NCI-H510A (cell line): ENCODE measurements around the gene GRK4.
"Not testable (repeated sequence)": the region's sequence is repeated elsewhere in the genome, so short reads cannot be mapped to it uniquely, and the experiment has no call there.

Experiments
- DNase-seq: peaks from one replicate; lab custom pipeline; 2025; lab: John Stamatoyannopoulos, UW

Gene GRK4

GRCh38 chr4:2930758-2931511 lies 32.4 kb upstream of the GRK4 start:
- peak; percentile 74 for DNase-seq

GRCh38 chr4:2931512-2932301 lies 31.7 kb upstream of the GRK4 start:
- no peak for DNase-seq

GRCh38 chr4:2932321-2932950 lies 30.9 kb upstream of the GRK4 start:
- no peak for DNase-seq

GRCh38 chr4:2932951-2933565 lies 30.3 kb upstream of the GRK4 start:
- no peak for DNase-seq

- DNase-seq = no peak
Measured at GRCh38 chr4:2933566-2934076, 29.8 kb upstream of the GRK4 start.

- no peak for DNase-seq
Measured at GRCh38 chr4:2934077-2934812, 29.1 kb upstream of the GRK4 start.

GRCh38 chr4:2934813-2935761 lies 28.3 kb upstream of the GRK4 start:
- peak; percentile 42 for DNase-seq

GRCh38 chr4:2935762-2936743 lies 27.3 kb upstream of the GRK4 start:
- DNase-seq = no peak

GRCh38 chr4:2936773-2937145 lies 26.6 kb upstream of the GRK4 start:
- DNase-seq = no peak

GRCh38 chr4:2937146-2937857 lies 26.1 kb upstream of the GRK4 start:
- peak; percentile 42 for DNase-seq

- DNase-seq = no peak
Measured at GRCh38 chr4:2937986-2938385, 25.4 kb upstream of the GRK4 start.

- not testable (repeated sequence) for DNase-seq
Measured at GRCh38 chr4:2938411-2938810, 25.0 kb upstream of the GRK4 start.

GRCh38 chr4:2938906-2939305 lies 24.5 kb upstream of the GRK4 start:
- no peak for DNase-seq

- no peak for DNase-seq
Measured at GRCh38 chr4:2939383-2940243, 23.8 kb upstream of the GRK4 start.

GRCh38 chr4:2940267-2941137 lies 22.9 kb upstream of the GRK4 start:
- DNase-seq = no peak
